HL-60/S4 (cell line): ENCODE measurements around the gene INPP4B.

Experiments used
- in situ Hi-C: fragments of 300-500 bp; cut with MboI; formaldehyde crosslinking; loops from 2 replicates; pipeline ENCODE4 v1.14.3; 2022; ENCODE audit warnings: low sequenced_read_pairs

INPP4B gene

GRCh38 chr4:142393127-142393526 is 453.0 kb downstream of the INPP4B start:
- in situ Hi-C loops = no loop called here

DNA sequence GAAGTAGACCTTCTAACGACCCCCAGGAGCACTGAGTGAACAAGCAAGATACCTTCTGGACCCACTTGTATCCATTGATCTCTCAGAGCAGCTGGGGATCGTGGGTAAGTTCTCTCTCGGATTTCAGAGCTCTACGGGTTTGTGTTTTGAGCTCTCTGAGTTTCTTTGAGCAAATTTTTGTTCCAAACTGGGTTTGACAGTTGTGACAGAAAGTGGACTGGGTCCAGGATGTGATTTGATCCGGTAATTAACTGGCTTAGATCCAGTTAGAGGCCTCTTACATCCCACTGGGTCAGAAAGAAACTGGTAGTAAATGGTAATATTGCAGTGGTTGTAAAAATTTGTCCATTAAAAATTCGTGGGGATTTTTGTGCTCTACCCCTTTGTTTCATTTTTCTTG is 459.2 kb downstream of the INPP4B start:
- in situ Hi-C loops = no loop called here

DNA sequence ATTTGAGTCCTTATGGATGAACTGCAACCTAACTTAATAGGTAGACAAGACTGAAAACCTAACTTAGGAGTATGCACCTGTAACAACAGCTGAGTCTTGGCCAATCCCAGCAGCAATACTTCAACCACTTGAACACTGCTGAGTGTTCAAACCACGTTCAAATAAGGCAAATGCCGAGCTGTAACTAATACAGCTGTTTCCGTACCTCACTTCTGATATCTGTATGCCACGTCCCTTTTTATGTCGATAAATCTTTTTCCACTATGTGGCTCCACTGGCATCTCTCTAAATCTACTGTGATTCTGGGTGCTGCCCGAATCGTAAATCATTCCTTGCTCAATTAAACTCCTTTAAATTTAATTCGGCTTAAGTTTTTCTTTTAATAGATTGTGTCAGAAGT is 459.7 kb downstream of the INPP4B start:
- in situ Hi-C loops = no loop called here

GRCh38 chr4:142383800-142384470 is 462.2 kb downstream of the INPP4B start:
- in situ Hi-C loops = no loop called here

DNA sequence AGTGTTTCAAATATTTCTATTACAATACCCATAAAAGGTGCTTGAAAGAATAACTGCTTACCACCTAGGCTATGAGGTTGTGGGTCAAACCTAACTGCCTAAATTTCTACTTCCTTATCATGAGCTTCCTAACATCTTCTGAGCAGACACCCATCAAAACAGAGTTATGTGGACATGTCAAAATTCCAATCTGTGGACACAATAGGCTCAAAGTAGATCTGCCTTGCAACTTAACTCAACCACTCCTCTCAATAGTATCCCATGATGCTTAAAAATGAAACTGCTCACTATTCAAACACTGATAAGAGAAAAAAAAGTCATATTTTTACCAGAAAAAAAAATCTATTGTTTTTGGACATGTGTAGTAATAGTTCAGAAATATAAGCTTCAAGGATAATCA is 462.7 kb downstream of the INPP4B start:
- in situ Hi-C loops = no loop called here

GRCh38 chr4:142380052-142380602 is 466.0 kb downstream of the INPP4B start:
- in situ Hi-C loops = no loop called here

- in situ Hi-C loops = no loop called here
These were observed 466.6 kb downstream of the INPP4B start for GRCh38 chr4:142379277-142380051.

- in situ Hi-C loops = no loop called here
These were observed 467.9 kb downstream of the INPP4B start for GRCh38 chr4:142378179-142378578.

DNA sequence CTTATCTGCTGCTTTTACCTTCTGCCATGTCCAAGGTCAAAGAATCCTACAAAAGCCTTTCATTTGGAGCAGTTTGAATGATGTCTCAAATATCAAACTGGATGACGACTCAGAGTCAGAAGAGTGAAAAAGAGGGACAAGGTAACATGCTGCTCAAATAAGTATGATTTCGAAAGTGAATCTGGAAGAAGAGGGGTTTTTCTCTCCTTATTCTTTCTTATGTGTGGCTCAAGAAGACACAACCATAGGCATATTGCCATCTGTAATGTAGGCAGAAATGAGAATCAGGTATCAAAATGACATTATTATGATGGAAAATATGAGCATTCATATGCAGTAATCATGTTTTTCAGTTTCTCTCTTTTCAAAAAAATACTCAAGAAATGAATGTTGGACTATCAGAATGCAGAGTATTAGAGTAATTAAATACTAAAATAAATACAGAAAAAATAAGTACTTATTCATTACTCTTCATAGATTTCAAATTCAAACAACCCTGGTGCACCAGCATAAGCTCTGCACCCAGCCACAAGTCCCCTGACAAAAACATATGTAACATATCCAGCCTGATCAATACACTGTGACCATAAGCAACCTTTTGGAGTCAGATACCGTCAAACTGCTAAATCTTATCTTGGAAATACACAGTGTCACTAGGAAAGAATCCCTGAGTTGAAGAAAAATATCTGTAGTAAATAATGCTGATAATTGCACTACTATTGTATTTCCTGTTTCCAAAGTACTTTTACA is 468.6 kb downstream of the INPP4B start:
- in situ Hi-C loops = no loop called here

DNA sequence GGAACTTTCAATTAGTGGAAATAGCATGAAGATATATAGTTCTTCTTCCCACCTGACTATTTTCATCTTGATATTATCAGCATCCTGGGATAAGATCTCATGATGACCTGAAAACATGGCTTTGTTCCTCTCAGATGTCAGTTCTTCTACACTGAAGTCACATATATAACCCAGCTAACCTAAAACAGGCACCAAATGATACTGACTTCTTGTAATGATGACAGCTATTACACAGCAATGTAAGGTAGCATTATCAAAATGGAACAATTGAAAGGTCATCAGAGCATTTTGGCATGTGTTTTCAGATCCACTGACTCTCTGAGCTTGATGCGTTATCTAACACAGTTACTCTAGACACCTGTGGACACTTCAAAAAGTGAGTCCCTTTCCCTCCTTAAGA is 469.9 kb downstream of the INPP4B start:
- in situ Hi-C loops = no loop called here

GRCh38 chr4:142373610-142374009 is 472.5 kb downstream of the INPP4B start:
- in situ Hi-C loops = no loop called here

- in situ Hi-C loops = no loop called here
These were observed 473.4 kb downstream of the INPP4B start for GRCh38 chr4:142372530-142373260.

GRCh38 chr4:142369141-142369540 is 477.0 kb downstream of the INPP4B start:
- in situ Hi-C loops = no loop called here

DNA sequence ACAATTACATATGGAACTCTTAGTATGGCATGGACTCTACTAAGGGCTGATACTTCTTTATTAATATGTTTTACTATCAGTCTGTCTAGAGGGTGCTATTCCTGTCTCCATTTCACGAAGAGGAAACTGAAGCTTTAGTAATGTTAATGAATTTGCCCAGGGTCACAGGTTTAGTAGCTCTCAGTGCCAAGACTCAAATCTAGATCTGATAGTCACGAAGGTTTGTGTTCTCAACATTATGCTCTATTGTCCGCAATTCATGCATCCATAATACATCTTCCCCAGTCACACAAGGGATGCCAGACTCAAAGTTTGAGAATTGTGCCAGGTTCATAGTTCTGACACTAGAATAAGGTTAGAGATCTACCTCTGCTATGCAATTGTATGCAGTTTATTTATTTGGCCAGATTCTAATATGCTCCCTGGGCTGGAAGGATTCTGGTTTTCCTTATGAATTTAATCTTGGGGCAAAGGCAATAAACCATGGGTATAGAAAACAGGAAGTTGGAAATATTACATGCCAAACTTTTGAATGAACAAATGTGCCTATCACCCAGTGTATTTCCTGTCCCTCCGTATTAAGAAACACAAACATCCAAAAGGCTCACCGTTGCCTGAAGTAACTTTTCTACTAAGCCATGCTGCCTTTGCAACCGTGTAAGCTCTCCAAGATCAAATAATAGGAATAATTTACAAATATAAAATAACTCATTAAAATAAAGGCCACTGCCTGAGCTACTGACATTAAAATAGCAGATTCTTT is 478.5 kb downstream of the INPP4B start:
- in situ Hi-C loops = no loop called here

- in situ Hi-C loops = no loop called here
These were observed 479.3 kb downstream of the INPP4B start for GRCh38 chr4:142366769-142367181.

- in situ Hi-C loops = no loop called here
These were observed 480.7 kb downstream of the INPP4B start for GRCh38 chr4:142365391-142365790.

DNA sequence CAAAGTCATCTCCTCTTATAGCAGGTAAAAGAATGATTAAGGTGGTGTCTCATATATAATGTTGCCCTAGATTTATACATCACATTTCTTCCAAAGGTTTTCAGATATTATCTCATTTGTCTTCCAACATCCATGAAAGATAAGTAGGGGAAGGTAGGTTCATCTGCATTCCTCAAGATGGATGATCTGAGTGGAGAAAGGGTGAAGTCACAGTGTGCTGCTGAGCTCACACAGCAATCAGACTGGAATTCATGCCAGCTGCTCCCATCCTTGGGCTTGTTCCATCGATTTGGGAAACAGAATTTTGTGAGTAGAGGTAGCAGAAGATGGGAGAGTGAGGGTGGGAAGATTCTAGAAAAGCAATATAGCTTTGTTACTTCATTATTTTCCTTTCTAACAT is 482.4 kb downstream of the INPP4B start:
- in situ Hi-C loops = no loop called here

DNA sequence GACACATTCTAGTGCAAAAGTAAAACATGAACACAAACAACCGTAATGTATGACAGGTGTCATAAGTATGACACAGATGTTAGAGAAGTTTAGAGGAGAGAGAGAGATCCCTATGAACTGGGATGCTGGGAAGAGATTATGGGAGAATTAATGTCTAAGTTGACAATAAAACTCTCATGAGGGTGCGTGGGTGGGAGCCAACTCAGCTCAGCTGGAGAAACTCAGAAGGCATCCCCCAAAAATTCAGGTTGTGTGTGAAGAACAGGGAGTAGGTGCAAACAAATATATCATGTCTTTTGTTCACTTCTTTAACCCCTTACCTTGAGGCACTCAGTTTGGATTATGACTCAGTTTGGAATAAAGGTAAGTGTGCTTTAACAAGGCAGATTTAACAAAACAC is 484.1 kb downstream of the INPP4B start:
- in situ Hi-C loops = no loop called here

DNA sequence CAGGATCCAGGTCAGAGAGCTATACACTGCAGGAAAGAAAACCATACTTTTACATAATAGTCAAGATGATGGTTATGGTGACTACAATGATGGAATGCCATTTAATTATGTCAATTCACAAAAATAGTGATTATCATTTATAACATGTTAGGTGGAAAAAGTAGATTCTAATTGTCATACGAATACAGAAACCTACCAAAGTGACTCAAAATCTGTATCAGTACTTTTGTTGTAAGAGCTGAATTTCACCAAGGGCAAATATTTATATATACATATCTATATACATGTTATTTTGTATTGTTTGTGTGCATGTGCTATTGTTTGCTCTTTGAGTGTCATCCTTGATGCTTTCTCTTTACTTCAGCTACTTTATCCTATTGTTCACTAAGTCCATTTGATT is 485.4 kb downstream of the INPP4B start:
- in situ Hi-C loops = no loop called here

DNA sequence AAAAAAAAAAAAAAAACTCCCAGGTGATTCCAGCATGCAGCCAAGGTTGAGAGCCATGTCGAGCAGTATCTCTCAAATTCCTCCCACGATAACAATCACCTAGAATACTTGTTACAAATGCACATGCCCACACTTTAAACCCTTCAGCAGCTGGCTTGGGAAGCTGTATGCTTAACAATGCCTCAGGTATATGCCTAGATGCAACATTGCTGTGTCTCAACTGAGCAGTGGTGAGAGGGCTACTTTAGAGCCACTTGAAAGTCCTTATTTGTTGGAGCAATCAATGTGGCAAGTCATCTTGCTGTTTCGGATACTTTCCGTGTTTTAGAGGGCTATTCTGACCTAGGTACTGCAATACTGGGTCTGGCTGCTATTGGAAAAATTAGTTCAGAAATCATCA is 487.4 kb downstream of the INPP4B start:
- in situ Hi-C loops = no loop called here
